ENCODE measurements around the gene SRD5A2. TPM values are rescaled to one million over a fixed set of nuclear protein-coding genes. Genes with fewer than 3 reads are reported as not detected.

Gene SRD5A2
- total and polyA plus RNA-seq, 2 of the 4 experiments (the other 2 are of a cell fraction) = not detected

DNA sequence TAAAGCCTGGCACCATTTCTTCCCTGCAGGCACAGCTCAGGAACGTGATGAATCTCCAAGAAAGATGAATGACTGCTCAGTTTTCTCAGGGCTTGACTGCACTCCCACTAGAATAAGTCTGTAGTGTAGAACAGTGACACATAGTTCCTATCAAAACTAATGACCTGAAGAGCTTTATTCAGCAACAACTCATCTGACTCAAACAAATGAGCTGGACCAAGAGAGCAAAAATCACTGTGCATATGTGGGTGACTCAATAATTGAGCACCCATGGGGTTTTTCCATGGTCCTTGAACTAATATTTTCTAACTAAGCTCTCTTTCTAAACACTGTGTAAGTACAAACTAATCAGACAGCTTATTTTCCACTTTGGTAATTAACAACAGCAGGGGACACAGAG, 105.0 kb downstream of the SRD5A2 start:
- ATAC-seq (ENCODE audit: low read depth) (peak; percentile 48; the same call in 1 of the 2 replicates), DNase-seq (peak; percentile 76)
- H3K36me3 ChIP-seq (ENCODE audit: control insufficient read depth, insufficient read depth, low read length) = no peaks in the 10 kb centered on the region
- no peak overlapping the region for H3K4ac ChIP-seq (ENCODE audit: low read depth, low read length)
- H2BK5ac ChIP-seq (ENCODE audit: low read depth, low read length, poor library complexity, severe bottlenecking) = no peak overlapping the region
- no peaks in the 10 kb centered on the region for H3K4me1 ChIP-seq (ENCODE audit: control insufficient read depth, insufficient read depth, low read length)
- no peak overlapping the region for H3K9ac ChIP-seq (ENCODE audit: low read depth, low read length)
- H3K56ac ChIP-seq (ENCODE audit: extremely low read depth, insufficient read depth, low read length) = no peak overlapping the region
- no peak overlapping the region for H2BK120ac ChIP-seq (ENCODE audit: low read depth, low read length)
- H3K27me3 ChIP-seq (ENCODE audit: control insufficient read depth, insufficient read depth, low read length) = no peaks in the 10 kb centered on the region
- no TSS peak for BruUV-seq (replicated peaks)
- in situ Hi-C loops (cut with MboI; ENCODE audit: low sequenced_read_pairs) = no loop called here
- no peak overlapping the region for H2AK5ac ChIP-seq (ENCODE audit: low read depth, low read length)
- CTCF ChIA-PET = interaction anchor here (0.6 to 0.9 kb wide), 2 partner anchors 14 to 30 kb away, joined by 3 to 4 read pairs; no protein-coding TSS in a partner anchor
- no peaks in the 10 kb centered on the region for H4K20me1 ChIP-seq (ENCODE audit: insufficient read depth, low read length)
- no peak overlapping the region for H3K23ac ChIP-seq (ENCODE audit: low read depth, low read length)
- no peak overlapping the region for H3K18ac ChIP-seq (ENCODE audit: low read depth, low read length)
- no CpG with 5 or more reads among the region's 1 CpG for WGBS, 2 experiments (ENCODE audit: extremely low coverage in 2 of 2, insufficient read length in 1 of 2)
- H4K5ac ChIP-seq (ENCODE audit: low read depth, low read length) = no peak overlapping the region
- peak overlapping the region; percentile 54 for H2AFZ ChIP-seq (replicated peaks; ENCODE audit: low read length, poor library complexity)
- H2BK20ac ChIP-seq (ENCODE audit: low read depth, low read length) = no peak overlapping the region
- no peak overlapping the region for H2AK9ac ChIP-seq (replicated peaks; ENCODE audit: low read depth, low read length, poor library complexity)
- H3K79me1 ChIP-seq (ENCODE audit: low read depth in 1 of 2, low read length in 2 of 2) = no peaks in the 10 kb centered on the region
- no peaks in the 10 kb centered on the region for H3K9me3 ChIP-seq (ENCODE audit: control insufficient read depth, insufficient read depth, low read length)
- no peak overlapping the region for H3K27ac ChIP-seq (ENCODE audit: insufficient read depth, low read length)
- no peak overlapping the region for H3K4me3 ChIP-seq (ENCODE audit: insufficient read depth, low read depth, low read length)
- POLR2A ChIA-PET (ENCODE audit: unreplicated experiment) = no interaction called here
- intact Hi-C loops (cut with micrococcal nuclease) = no loop called here
- peak; percentile 29; the same call in 1 of the 2 replicates for TF ChIP-seq BHLHE40 (IDR thresholded peaks at IDR 0.05; ENCODE audit: low read depth, low read length)
- TF ChIP-seq NFE2L2 (IDR thresholded peaks at IDR 0.05; ENCODE audit: low read depth, low read length) = no peak
- H3K4me2 ChIP-seq (ENCODE audit: low read depth, low read length) = no peak overlapping the region
- no peak overlapping the region for H4K8ac ChIP-seq (ENCODE audit: low read depth in 2 of 2, low read length in 2 of 2)
- H2BK15ac ChIP-seq (ENCODE audit: low read depth, low read length) = no peak overlapping the region
- dilution Hi-C loops (cut with HindIII; ENCODE audit: low sequenced_read_pairs, unreplicated experiment) = no loop called here
- H3K9me1 ChIP-seq (ENCODE audit: insufficient read depth, low read length) = no peaks in the 10 kb centered on the region
- H3K14ac ChIP-seq (replicated peaks; ENCODE audit: low read depth, low read length) = no peak overlapping the region
- H4K91ac ChIP-seq (ENCODE audit: insufficient read depth, low read depth, low read length) = no peak overlapping the region
